HG03575 (cell line): Measurements from ENCODE around the gene MUS81.

Experiments used
- ATAC-seq: cut with Tn5 transposase; IDR thresholded peaks from one replicate; pipeline ENCODE4 v1.9.1; 2021; ENCODE audit not compliant: unreplicated experiment, insufficient number of reproducible peaks, low FRiP score; ENCODE audit errors: extremely low read depth

Gene MUS81

GRCh38 chr11:65858681-65859087 lies 1.5 kb upstream of the MUS81 start:
- no peak for ATAC-seq

GRCh38 chr11:65859095-65859811 lies 980 bp upstream of the MUS81 start:
- peak; percentile 35 for ATAC-seq

- no peak for ATAC-seq
These were observed 388 bp upstream of the MUS81 start for GRCh38 chr11:65859812-65860277.

- no peak for ATAC-seq
These were observed 902 bp downstream of the MUS81 start for GRCh38 chr11:65861165-65861505.

- ATAC-seq, result no peak
These were observed 1.4 kb downstream of the MUS81 start for GRCh38 chr11:65861533-65862183.

GRCh38 chr11:65862191-65862735 lies 2.0 kb downstream of the MUS81 start:
- ATAC-seq, result no peak

GRCh38 chr11:65862941-65863888 lies 3.0 kb downstream of the MUS81 start:
- ATAC-seq, result no peak

- ATAC-seq, result no peak
These were observed 3.9 kb downstream of the MUS81 start for GRCh38 chr11:65863889-65864705.

- no peak for ATAC-seq
These were observed 4.7 kb downstream of the MUS81 start for GRCh38 chr11:65864706-65865471.

GRCh38 chr11:65865550-65866172 lies 5.4 kb downstream of the MUS81 start:
- ATAC-seq, result no peak

GRCh38 chr11:65866509-65867283 lies 6.5 kb downstream of the MUS81 start:
- no peak for ATAC-seq

- no peak for ATAC-seq
These were observed 7.2 kb downstream of the MUS81 start for GRCh38 chr11:65867284-65868071.

GRCh38 chr11:65868076-65868667 lies 7.9 kb downstream of the MUS81 start:
- no peak for ATAC-seq

GRCh38 chr11:65868907-65869306 lies 8.7 kb downstream of the MUS81 start:
- no peak for ATAC-seq

- no peak for ATAC-seq
These were observed 9.5 kb downstream of the MUS81 start for GRCh38 chr11:65869643-65870306.
